T-helper 22 cell (primary cell): ENCODE measurements around the gene SH2D7.

Experiments used
- DNase-seq: peaks from one replicate; pipeline ENCODE4 v3.0.0-alpha.2; 2020; ENCODE audit warnings: low read depth

Gene SH2D7

GRCh38 chr15:78061963-78062427 lies 30.4 kb upstream of the SH2D7 start:
- DNase-seq: no peak

DNA sequence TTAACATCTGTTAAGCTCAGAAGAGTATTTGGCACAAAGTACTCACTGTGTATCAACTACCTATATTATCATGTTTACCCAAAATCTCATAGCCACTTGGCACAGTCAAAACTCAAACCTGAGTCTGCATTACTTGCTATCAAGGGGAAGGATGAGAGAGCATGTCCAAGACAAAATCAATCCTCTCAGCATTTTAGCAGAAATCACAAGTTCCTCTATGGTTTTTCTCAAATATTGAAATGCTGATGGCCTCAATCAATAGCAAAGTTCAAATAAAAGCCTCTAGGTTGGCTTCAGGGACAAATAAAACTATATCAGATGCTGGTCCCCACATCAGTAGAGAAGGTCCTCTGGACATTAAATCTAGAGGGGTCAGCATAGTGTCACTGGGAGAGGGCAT lies 29.1 kb upstream of the SH2D7 start:
- no peak for DNase-seq

DNA sequence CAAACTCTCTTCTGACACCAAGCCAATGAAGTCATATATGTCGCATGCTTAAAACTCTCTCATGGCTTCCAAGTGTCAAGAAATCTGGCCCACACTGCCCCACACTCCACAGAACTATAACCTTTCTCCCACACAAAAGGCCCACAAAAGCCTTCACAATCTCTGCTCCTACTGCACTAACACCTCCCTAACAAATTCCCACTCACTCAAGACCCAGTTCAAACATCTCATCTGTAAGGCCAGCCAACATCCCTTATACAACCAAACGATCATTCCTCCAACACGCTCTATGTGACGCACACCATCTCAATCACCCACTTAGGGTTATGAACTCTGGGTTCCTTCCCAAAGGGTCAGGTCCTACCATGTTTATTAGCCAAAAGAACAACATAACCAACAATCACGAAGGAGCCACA lies 28.4 kb upstream of the SH2D7 start:
- no peak for DNase-seq

GRCh38 chr15:78064544-78064943 lies 27.8 kb upstream of the SH2D7 start:
- no peak for DNase-seq

GRCh38 chr15:78065284-78065872 lies 27.0 kb upstream of the SH2D7 start:
- no peak for DNase-seq

DNA sequence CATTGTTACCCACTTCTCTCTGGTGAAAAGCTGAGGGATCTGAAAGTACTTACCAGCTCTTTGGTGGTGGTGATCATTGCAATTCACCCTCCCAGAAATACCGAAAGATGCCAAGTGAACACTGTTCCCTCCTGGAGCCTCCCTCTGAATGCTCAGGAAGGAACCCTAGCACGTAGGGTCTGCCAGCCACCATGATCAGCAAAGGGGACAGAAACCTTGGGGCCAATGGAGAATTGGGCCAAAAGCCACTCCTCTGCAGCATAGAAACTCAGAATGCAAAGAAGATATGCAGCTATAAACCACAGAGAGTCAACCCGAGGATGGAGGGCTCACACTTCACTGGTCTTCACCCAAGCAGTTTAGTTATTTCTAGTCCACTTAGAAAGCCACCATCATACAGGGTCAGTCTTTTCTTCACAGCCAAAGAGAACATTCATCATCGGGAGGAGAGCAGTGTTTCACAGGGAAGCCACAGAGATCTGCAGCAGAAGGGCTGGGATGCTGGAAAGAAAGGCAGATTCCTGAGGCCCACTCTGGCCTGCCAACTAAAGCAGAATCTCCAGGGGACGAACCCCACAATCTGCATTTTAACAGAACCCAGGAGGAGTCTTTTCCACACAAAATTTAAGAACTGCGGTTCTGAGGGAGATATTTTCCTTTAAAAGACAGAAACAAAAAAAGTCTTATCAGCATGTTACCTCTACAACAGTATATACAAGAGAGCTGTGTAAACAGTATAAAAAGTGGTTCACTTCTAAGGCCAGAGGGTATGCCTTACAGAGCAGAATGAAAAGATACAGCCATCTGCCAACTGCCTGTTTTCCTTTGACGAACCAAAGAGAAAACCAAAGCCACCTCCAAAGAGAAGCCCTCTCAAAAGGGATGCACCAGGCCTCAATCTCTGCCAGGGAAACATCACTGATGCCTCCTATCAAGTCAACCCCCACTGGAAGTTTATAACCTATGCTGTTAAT lies 26.1 kb upstream of the SH2D7 start:
- DNase-seq: no peak

DNA sequence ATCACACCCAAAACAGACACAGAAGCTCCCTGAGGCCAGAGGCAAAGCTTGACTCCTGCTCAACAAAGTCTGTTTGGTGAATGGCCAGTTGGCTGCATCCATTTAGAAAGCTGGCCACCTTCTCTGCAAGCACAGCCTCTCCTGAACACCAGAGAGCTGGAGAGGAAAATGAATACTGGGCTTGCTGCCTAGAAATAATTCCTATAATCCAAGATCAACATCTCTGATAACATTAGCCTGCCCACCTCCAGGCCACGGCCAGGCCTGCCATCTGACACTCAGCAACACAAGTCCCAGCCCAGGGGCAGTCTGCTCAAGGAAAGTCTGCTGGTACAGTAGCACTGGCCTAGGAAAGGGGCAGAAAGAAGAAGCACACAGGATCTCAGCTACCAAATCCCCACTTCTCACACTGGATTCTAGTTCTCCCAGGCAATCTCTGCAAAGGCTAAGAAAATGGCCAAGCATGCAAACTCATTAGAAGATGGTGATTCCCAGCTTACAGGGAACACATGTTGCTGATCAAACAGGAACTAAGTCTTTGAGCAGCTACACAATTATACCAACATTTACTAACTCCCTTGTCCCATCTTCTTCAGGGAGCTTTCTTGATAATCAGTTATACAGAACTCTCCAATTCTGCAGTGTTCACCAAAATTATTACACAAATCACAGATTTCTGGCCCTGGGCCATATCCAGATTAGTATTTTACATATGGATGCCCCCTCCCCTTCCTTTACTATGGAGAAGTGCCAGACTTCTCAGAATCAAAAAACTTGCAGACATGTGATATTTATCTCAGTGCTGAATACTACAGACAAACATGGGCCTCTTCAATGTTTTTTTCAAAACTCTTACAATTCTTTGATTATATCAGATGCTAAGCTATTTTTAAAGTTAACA lies 24.8 kb upstream of the SH2D7 start:
- DNase-seq: no peak

DNA sequence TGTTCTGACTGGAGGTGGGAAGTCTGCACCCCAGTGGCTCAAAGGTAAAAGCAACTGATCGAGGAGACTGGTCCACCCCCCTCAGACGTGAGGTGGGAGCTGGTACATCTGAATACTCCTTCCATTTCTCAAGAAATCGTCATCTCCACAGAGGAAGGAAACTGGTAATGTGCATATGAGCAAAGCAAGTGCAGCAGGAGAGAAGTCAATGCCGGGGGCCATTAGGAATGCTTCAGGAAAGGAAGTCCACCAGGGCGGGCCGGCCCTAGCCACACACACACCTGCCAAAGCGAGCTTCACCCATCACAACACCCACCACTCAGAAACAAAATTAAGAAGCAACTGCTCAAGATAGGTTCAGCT lies 23.3 kb upstream of the SH2D7 start:
- no peak for DNase-seq

DNA sequence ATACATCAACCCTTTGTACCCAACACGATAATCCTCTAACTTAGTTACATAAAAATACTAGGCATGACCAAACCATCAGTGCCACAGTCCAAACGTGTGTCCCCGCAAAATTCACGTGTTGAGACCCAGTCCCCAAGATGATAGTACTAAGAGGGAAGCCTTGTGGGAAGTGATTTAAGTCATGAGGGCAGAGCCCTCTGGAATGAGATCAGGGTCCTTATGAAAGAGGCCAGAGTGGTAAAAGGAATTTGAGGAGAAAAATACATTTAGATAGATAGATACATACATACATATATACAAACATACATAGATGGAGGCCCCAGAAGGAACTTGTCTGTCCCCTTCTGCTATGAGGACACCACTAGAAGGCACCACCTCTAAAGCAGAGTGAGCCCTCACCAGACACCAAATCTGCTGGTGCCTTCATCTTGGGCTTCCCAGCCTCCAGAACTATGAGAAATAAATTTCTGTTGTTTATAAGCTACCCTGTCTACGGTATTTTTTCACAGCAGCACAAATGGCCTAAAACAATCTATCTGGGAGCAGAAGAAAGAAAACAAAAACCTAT lies 22.8 kb upstream of the SH2D7 start:
- no peak for DNase-seq

DNA sequence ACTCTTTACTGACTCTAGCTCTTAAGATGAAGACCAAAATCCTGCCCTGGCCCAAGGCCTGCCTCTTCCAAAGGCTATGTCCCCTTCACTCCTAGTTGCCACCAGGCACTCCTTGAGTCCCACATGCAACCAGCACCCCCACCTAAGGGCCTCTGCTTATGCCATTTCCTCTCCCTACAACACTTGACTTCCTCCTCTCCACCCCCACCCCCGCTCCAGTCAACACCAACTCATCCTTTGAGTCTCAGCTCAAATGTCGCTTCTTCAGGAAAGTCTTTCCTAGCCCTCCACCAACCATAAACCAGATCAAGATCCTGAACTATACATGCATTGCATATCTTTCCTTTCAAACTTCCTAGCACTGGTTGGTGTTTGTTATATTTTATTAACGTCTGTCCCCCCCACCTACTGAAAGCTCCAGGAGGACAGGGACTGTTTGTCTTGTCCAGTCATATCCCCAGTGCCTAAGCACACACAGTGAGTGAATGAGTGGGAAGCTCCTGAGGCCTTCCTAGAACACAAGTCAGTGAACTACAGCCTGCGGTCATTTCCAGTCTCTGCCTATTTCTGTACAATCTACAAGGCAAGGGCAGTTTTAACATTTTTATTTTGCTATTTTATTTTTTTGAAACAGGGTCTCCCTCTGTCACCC lies 22.2 kb upstream of the SH2D7 start:
- no peak for DNase-seq

DNA sequence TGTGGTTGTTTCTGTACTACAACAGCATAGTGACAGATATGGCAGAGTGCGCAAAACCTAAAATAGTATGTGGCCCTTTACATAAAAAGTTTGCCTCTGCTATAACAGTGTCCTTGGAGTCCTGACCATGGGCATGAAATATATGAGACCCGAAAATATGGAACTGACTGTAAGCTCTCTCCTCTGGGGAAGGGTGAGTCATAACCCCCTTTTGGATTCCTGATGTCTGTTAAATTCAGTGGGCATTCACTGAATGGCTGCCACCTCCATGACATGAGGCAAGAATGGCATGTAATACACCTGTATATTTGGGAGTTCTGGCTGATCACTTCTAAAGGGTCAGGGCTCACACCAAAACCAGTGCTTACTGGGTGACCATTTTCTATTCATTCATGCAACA lies 21.0 kb upstream of the SH2D7 start:
- DNase-seq: no peak

DNA sequence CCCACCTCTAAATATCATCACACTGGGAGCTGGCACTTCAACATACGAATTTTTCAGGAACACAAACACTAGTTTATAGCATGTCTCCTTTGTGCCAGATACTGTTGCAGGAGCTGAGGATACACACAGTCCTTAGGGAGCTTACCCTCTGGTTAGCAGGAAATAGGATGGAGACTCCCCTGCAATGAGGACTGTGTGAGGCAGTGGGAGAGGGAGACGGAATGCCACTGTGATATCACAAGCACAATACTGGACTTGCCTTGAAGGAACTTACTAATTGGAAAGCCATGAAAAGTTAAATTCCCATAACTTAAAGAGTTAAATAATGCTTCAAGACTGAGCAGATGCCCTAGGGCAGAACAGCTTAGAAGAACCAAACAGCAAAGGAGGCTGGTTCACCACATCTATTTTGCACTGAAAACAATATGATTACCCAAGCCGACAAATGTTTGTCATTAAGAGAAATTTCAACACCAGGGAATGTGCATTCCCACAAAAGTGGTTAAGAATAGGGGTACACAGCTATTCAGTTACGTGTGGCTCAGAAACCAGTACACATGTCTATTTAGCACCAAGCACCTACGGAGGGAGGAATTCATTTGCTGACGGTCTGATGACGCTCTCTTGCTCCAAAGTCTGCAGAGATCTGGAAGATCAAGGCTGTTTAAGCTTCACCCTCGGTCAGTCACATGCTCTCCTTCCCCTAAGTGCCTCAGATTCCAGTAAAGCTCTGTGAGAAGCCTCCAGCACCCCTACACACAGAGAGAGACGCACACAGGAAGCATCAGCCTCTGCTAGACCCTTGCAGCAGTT lies 20.1 kb upstream of the SH2D7 start:
- DNase-seq: no peak

DNA sequence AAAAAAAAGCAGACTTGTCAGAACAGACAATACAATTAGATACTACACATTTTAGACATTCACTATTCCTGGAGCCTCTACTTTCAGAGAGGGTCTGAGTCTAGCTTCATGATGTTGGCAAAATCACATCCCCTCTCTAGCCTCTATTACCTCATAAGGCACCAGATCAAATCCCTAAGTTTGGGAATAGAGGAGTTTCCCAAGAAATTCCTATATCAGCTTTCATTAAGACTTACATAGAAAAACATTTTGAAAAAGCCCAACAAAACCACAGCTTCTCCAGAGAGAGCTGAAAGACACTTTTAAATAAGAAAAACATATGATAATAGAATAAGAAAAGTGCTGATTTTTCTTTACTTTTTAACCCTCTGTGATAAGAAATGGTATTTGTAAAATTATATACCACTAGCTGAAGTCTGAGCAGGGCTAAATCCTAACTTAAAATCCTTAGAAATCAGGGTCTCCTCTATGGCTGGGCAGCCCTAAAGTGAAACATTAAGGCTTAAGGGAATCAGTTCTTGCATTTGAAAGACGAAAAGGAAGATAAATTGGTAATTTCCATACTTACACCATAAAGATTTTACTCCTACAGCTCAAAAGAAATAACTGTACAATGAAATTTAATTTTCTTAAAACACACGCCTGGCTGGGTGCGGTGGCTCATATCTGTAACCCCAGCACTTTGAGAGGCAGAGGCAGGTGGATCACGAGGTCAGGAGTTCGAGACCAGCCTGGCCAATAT lies 19.1 kb upstream of the SH2D7 start:
- no peak for DNase-seq

DNA sequence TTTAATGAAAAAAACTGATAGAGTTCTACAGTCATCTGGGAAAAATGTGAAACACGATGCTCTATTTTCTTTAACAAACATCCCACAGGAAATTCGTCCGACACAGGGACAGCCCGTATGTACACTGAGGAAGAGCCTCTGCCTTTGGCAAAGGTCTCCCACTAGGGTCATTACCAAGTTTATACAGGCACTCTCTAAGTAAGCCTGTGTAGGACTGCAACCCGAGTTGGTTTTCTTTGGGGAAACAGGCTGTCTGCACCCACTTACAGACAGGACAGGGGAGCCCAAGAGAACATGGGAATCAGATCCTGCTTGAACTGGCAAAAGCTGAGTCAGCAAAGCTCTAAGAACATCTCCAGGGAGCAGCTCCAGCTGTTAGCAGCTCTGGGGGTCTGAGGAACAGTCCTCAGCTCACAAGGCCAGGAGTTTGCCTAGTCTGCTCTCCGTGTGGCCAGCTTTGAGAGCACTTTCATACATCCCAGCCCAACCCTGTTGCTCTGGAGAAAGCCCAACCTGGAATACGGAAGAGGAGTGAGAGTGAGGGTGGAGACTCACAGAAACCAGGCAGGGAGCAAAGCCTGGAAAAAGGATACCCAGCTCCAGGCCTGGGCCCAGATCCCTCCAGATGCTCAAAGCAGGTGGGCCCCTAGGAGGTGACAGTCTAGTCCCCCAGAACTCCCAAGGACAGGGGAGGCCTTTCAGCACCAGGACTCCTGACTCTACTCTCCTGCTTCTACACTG lies 16.7 kb upstream of the SH2D7 start:
- no peak for DNase-seq

DNA sequence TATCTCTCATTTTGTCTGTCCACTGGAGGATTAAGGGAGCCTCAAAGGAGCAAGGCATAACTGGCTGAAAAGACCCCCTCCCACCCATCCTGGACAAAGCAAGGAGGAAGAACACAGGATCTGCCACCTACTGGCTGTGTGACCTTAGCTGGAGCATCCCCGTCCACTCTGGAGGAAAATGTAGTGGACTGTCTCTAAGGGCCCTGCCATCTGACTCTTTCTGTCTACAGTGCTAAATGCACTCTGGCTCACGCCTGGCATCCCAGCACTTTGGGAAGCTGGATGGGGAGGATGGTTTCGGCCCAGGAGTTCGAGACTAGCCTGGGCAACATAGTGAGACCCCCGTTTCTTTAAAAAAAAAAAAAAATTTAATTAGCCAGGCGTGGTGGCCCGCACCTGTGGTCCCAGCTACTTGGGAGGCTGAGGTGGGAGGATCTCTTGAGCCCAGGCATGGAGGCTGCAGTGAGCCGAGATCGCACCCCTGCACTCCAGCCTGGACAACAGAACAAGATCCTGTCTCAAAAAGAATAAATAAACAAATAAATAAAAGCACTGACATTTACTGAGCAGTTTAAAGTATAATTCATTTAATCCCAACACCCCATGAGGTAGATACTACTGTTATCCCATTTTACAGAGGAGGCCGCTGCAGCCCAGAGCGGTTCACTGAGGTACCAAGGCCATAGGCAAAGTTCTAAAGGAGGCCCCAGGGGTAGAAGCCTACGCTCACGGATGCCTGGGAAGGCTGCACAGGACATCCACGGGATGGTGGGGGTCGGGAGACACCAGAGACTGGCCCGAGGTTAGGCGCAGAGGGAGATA lies 15.9 kb upstream of the SH2D7 start:
- DNase-seq: no peak

GRCh38 chr15:78077053-78077870 lies 15.1 kb upstream of the SH2D7 start, which contains the start of gene TBC1D2B:
Gene TBC1D2B (minus strand): TSS chr15:78077711. CDS start chr15:78077652, 59 bp downstream.
- peak; percentile 62 for DNase-seq

DNA sequence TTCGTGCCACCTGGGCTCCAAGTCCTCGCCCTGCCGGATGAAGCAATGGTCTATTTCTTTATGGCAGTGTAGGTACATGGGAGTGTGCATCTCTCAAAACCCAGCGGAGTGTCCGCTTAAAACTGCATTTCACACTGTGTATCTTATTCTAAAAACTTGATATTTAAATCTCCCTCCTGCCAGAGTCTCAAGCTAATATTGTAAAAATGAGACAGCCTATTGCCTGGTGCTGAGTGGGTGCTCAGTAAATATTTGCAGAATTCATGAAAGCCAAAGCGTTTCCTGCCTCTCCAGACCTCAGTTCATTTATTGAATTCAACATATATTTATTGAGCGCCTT lies 14.5 kb upstream of the SH2D7 start:
- no peak for DNase-seq
